Liver (tissue), 9 donors: ENCODE results near the gene KL. TPM values are rescaled to one million over a fixed set of nuclear protein-coding genes. Genes with fewer than 3 reads are reported as not detected.

Experiments used
- DNase-seq: peaks from one replicate; pipeline ENCODE4 v3.0.0-alpha.2; 2017; ENCODE audit warnings: low spot score
- H3K27ac ChIP-seq, 2 donors: one replicate each; pipeline ENCODE4 v1.7.0; 2013; ENCODE audit warnings: inconsistent platforms in 2 of 2, low read length in 2 of 2, control low read depth in 1 of 2, low read depth in 1 of 2, mild to moderate bottlenecking in 1 of 2
- H3K27me3 ChIP-seq, 4 donors: one replicate each; pipeline versions ENCODE4 v1.6.1 to v1.7.0; 2013; ENCODE audit warnings: low read length in 3 of 4, inconsistent platforms in 1 of 4, mild to moderate bottlenecking in 1 of 4, moderate library complexity in 1 of 4; ENCODE audit not compliant: control insufficient read depth in 4 of 4, insufficient read depth in 4 of 4
- H3K36me3 ChIP-seq, 4 donors: one replicate each; pipeline versions ENCODE4 v1.6.1 to v1.7.0; 2013; ENCODE audit warnings: low read length in 3 of 4, mild to moderate bottlenecking in 3 of 4, low read depth in 1 of 4, moderate library complexity in 1 of 4; ENCODE audit not compliant: control insufficient read depth in 4 of 4, insufficient read depth in 3 of 4
- H3K4me1 ChIP-seq, 4 donors: one replicate each; pipeline versions ENCODE4 v1.6.1 to v1.7.0; 2013; ENCODE audit warnings: low read length in 3 of 4, mild to moderate bottlenecking in 3 of 4, moderate library complexity in 1 of 4; ENCODE audit not compliant: control insufficient read depth in 4 of 4, insufficient read depth in 4 of 4
- H3K4me3 ChIP-seq, 3 donors: one replicate each; pipeline versions ENCODE4 v1.6.1 to v1.7.0; 2013; ENCODE audit warnings: low read length in 3 of 3, control low read depth in 1 of 3, low read depth in 1 of 3, mild to moderate bottlenecking in 1 of 3
- H3K9ac ChIP-seq, 2 donors: one replicate each; pipeline ENCODE4 v1.7.0; 2013; ENCODE audit warnings: low read length in 2 of 2, mild to moderate bottlenecking in 2 of 2, moderate library complexity in 2 of 2, control low read depth in 1 of 2, low read depth in 1 of 2
- H3K9me3 ChIP-seq, 4 donors: one replicate each; pipeline versions ENCODE4 v1.6.1 to v1.7.0; 2013; ENCODE audit warnings: low read length in 3 of 4; ENCODE audit not compliant: control insufficient read depth in 4 of 4
- EGR1 ChIP-seq, 2 donors: IDR thresholded peaks; 2 replicates each; pipeline ENCODE4 v1.6.1; 2016 to 2018; ENCODE audit warnings: antibody characterized with exemption in 2 of 2, low read depth in 2 of 2
- FOXA1 ChIP-seq: IDR thresholded peaks from 2 replicates; pipeline ENCODE4 v1.6.1; 2016; ENCODE audit warnings: antibody characterized with exemption
- FOXA2 ChIP-seq: IDR thresholded peaks from 2 replicates; pipeline ENCODE4 v1.6.1; 2016; ENCODE audit warnings: antibody characterized with exemption
- GABPA ChIP-seq, 2 donors: IDR thresholded peaks in 1 of 2; conservative IDR thresholded peaks in 1 of 2; 2 replicates each; pipeline ENCODE4 v1.6.1; 2016; ENCODE audit warnings: antibody characterized with exemption in 2 of 2, mild to moderate bottlenecking in 1 of 2, moderate library complexity in 1 of 2
- HNF4A ChIP-seq, 2 donors: conservative IDR thresholded peaks; 2 replicates each; pipeline ENCODE4 v1.6.1; 2016; ENCODE audit warnings: antibody characterized with exemption in 2 of 2, mild to moderate bottlenecking in 2 of 2
- HNF4G ChIP-seq: IDR thresholded peaks from 2 replicates; pipeline ENCODE4 v1.6.1; 2016; ENCODE audit warnings: antibody characterized with exemption
- JUND ChIP-seq, 2 donors: IDR thresholded peaks; 2 replicates each; pipeline ENCODE4 v1.6.1; 2016; ENCODE audit warnings: antibody characterized with exemption in 2 of 2
- MAX ChIP-seq: IDR thresholded peaks from 2 replicates; pipeline ENCODE4 v1.6.1; 2016; ENCODE audit warnings: antibody characterized with exemption
- NR2F2 ChIP-seq: IDR thresholded peaks from 2 replicates; pipeline ENCODE4 v1.6.1; 2016; ENCODE audit warnings: antibody characterized with exemption
- REST ChIP-seq: IDR thresholded peaks from 2 replicates; pipeline ENCODE4 v1.6.1; 2016; ENCODE audit warnings: antibody characterized with exemption, mild to moderate bottlenecking
- SP1 ChIP-seq: IDR thresholded peaks from 2 replicates; pipeline ENCODE4 v1.6.1; 2018; ENCODE audit warnings: antibody characterized with exemption, mild to moderate bottlenecking
- YY1 ChIP-seq: IDR thresholded peaks from 2 replicates; pipeline ENCODE4 v1.6.1; 2016; ENCODE audit warnings: antibody characterized with exemption, mild to moderate bottlenecking
- ZBTB33 ChIP-seq: IDR thresholded peaks from 2 replicates; pipeline ENCODE4 v1.6.1; 2016; ENCODE audit warnings: antibody characterized with exemption
- WGBS: extraction: QIAGEN DNeasy Blood & Tissue Kit; methylation state at CpG from one replicate; pipeline ENCODE4 v1.1.7; 2013; 5-methylcytosine and 5-hydroxymethylcytosine counted together
- polyA plus RNA-seq, 2 donors: library from polyadenylated mRNA; stranded (reverse) in 1 of 2; unstranded in 1 of 2; fragments of 200-250 nt in 1 of 2; fragments of >200 nt in 1 of 2; fragmentation: Nextera tagmentation in 1 of 2; extraction: Ambion mirVana in 1 of 2; gene quantifications; one replicate each; pipeline versions ENCODE4 v1.2.1 to v1.2.3, GENCODE V29; 2013 to 2015
- total RNA-seq, 2 donors: library from RNA; depleted of rRNA; stranded (reverse); fragments of >200 nt; gene quantifications; one replicate each; pipeline ENCODE4 v1.2.3, GENCODE V29; 2014
- donor health status: healthy.
- donor health status: healthy.
- donor health status: healthy.
- donor health status: healthy.
- donor health status: healthy.

The KL gene
- total and polyA plus RNA-seq, 4 donors = 0.13 to 0.92 (median 0.28) TPM

GRCh38 chr13:33026489-33027152, 10.4 kb downstream of the KL start:
- Histone ChIP-seq H3K4me3 (no peak overlapping the region), H3K4me1 (no peaks in the 10 kb centered on the region), H3K36me3 (no peaks in the 10 kb centered on the region), H3K9ac (no peak overlapping the region), H3K27ac (no peak overlapping the region), H3K9me3 (no peaks in the 10 kb centered on the region), H3K27me3 (peaks cover 0 to 3% (median 0%) of the 10 kb centered on the region in 4 donors)
- 91% methylated on average over 9 of the region's 9 CpGs for WGBS
- DNase-seq = no peak
- TF ChIP-seq FOXA1 (no peak), REST (no peak), ZBTB33 (no peak), SP1 (no peak), NR2F2 (no peak), HNF4A (conservative IDR thresholded peaks at IDR 0.05) (no peak), HNF4G (no peak), YY1 (no peak), JUND (IDR thresholded peaks at IDR 0.05) (no peak), FOXA2 (no peak), EGR1 (IDR thresholded peaks at IDR 0.05; ENCODE audit: low read depth in 2 of 2) (no peak), GABPA (IDR thresholded peaks at IDR 0.05 in 1 of 2, conservative IDR thresholded peaks at IDR 0.05 in 1 of 2) (no peak)

GRCh38 chr13:33028620-33029019, 12.4 kb downstream of the KL start:
- H3K27ac ChIP-seq = no peak overlapping the region
- 74% methylated on average over 2 of the region's 2 CpGs for WGBS
- DNase-seq = no peak

More at GRCh38 chr13:33028620-33029019, 12.4 kb downstream of the KL start:
- H3K9ac ChIP-seq = no peak overlapping the region
- peaks cover 0 to 3% (median 0%) of the 10 kb centered on the region in 4 donors for H3K27me3 ChIP-seq
- TF ChIP-seq FOXA2 (no peak), ZBTB33 (no peak), MAX (no peak), JUND (IDR thresholded peaks at IDR 0.05) (no peak)
- no peaks in the 10 kb centered on the region for H3K36me3 ChIP-seq
- H3K4me3 ChIP-seq = no peak overlapping the region
- H3K4me1 ChIP-seq = no peaks in the 10 kb centered on the region
- no peaks in the 10 kb centered on the region for H3K9me3 ChIP-seq
